Endodermal cell (in vitro differentiated cells): ENCODE measurements around the gene UBXN10. TPM values are rescaled to one million over a fixed set of nuclear protein-coding genes. Genes with fewer than 3 reads are reported as not detected.

Experiments used
- DNase-seq: peaks from one replicate; pipeline ENCODE4 v3.0.0-alpha.2; 2017
- H3K27ac ChIP-seq: 2 replicates; pipeline ENCODE4 v1.5.1; 2013; ENCODE audit warnings: mild to moderate bottlenecking, low read depth, low read length, moderate library complexity
- H3K27me3 ChIP-seq: 2 replicates; pipeline ENCODE4 v1.6.1; 2013; ENCODE audit warnings: mild to moderate bottlenecking, low read length, moderate library complexity; ENCODE audit not compliant: insufficient read depth, control insufficient read depth, poor library complexity, severe bottlenecking
- H3K36me3 ChIP-seq: 2 replicates; pipeline ENCODE4 v1.7.0; 2013; ENCODE audit warnings: mild to moderate bottlenecking, low read length, moderate library complexity; ENCODE audit not compliant: control insufficient read depth, insufficient read depth
- H3K4me1 ChIP-seq: one replicate; pipeline ENCODE4 v1.7.0; 2013; ENCODE audit warnings: low read length; ENCODE audit not compliant: control insufficient read depth, insufficient read depth
- H3K4me3 ChIP-seq: 2 replicates; pipeline ENCODE4 v1.5.1; 2013; ENCODE audit warnings: mild to moderate bottlenecking, low read length, moderate library complexity
- H3K9ac ChIP-seq: 2 replicates; pipeline ENCODE4 v1.6.1; 2013; ENCODE audit warnings: mild to moderate bottlenecking, low read length, moderate library complexity; ENCODE audit not compliant: poor library complexity, severe bottlenecking; ENCODE audit errors: extremely low read depth
- H3K9me3 ChIP-seq: 2 replicates; pipeline ENCODE4 v1.6.1; 2013; ENCODE audit warnings: mild to moderate bottlenecking, low read length, moderate library complexity; ENCODE audit not compliant: control insufficient read depth
- H3K27ac Mint-ChIP-seq: 2 replicates; pipeline ENCODE4 v1.8.0; 2020; ENCODE audit warnings: mixed read lengths
- H3K27me3 Mint-ChIP-seq: 2 replicates; pipeline ENCODE4 v1.8.0; 2021; ENCODE audit warnings: mild to moderate bottlenecking, mixed read lengths; ENCODE audit not compliant: insufficient read depth
- H3K36me3 Mint-ChIP-seq: 2 replicates; pipeline ENCODE4 v1.8.0; 2020; ENCODE audit warnings: low read depth, mixed read lengths
- H3K4me1 Mint-ChIP-seq: 2 replicates; pipeline ENCODE4 v1.8.0; 2020; ENCODE audit warnings: mixed read lengths
- H3K4me3 Mint-ChIP-seq: 2 replicates; pipeline ENCODE4 v1.8.0; 2020; ENCODE audit warnings: mild to moderate bottlenecking, moderate library complexity, mixed read lengths
- H3K9me3 Mint-ChIP-seq: 2 replicates; pipeline ENCODE4 v1.8.0; 2020; ENCODE audit warnings: mild to moderate bottlenecking, mixed read lengths
- CTCF ChIP-seq: fragments of 200-600 bp; sonication (generic); conservative IDR thresholded peaks from 2 replicates; pipeline ENCODE4 v1.5.0; 2021; ENCODE audit warnings: antibody characterized with exemption, mild to moderate bottlenecking
- whole genome bisulfite sequencing, 2 experiments: methylation state at CpG; one replicate each; pipeline versions ENCODE4 v1.1.5 to v1.1.7; 2013; ENCODE audit warnings: missing lambda C conversion rate in 2 of 2, mixed read lengths in 1 of 2; ENCODE audit not compliant: insufficient coverage in 1 of 2, insufficient read length in 1 of 2; 5-methylcytosine and 5-hydroxymethylcytosine counted together
- total RNA-seq, 2 donors: library from RNA; stranded (reverse); fragmentation: NEBNext Ultra II Directional in 1 of 2; extraction: Animal tissue kit (Norgen Biotek cat#: 25700) in 1 of 2; gene quantifications; 2 replicates in 1 of 2; 3 replicates in 1 of 2; pipeline ENCODE4 v1.2.1, GENCODE V29; 2021

The UBXN10 gene
- total RNA-seq, 2 donors from 2014 or later, result 1.7 to 2.6 TPM

DNA sequence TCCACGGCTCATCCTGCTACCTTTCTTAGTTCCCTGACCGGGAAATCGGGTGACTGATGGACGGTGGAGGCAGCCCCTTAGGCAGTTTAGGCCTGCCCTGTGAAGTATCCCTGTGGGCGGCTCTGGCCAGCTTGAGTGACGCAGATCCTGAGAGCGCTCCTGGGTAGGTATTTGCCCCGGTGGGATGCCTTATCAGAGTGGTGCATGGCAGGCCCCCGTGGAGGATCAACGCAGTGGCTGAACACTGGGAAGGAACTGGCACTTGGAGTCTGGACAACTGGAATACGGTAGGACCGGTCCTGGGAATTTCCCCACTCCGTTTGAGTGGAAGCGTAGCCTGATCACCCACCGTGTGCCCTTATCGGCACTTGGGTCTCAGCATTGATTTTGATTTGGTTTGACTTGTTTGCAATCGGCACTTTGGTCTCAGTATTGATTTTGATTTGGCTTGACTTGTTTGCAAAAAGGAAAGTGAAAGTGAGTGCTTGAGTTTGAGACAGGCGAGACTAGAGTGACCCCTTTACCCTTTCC lies 31.5 kb upstream of the UBXN10 start:
- WGBS, 2 experiments, result 86 to 92% methylated on average over 14 to 18 of the region's 18 CpGs
- no peak overlapping the region for H3K4me3 Mint-ChIP-seq
- H3K27ac ChIP-seq, result no peak overlapping the region

DNA sequence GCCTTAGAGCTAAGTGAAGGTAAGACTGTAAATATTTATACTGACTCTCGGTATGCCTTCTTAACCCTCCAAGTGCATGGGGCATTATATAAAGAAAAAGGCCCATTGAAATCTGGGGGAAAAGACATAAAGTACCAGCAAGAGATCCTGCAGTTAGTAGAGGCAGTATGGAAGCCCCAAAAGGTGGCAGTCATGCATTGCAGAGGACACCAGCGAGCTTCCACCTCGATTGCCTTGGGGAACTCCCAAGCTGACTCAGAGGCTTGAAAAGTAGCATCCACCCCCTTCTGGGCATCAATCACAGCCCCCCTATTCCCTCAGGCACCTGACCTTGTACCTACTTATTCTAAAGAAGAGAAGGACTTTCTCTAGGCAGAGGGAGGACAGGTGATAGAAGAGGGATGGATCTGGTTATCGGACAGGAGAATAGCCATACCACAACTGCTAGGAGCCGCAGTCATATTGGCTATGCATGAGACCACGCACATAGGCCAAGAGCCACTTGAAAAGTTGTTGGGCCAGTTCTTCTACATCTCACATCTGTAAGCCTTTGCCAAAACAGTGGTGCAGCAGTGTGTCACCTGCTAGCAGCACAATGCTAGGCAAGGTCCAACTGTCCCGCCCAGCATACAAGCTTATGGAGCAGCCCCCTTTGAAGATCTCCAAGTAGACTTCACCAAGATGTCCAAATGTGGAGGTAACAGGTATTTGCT lies 27.4 kb upstream of the UBXN10 start:
- H3K4me1 ChIP-seq, result no peaks in the 10 kb centered on the region
- DNase-seq, result no peak
- peaks cover 17% of the 10 kb centered on the region for H3K9me3 ChIP-seq
- Mint-ChIP-seq H3K27ac (no peak overlapping the region), H3K36me3 (no peaks in the 10 kb centered on the region), H3K9me3 (peaks cover 54% of the 10 kb centered on the region), H3K4me1 (no peaks in the 10 kb centered on the region), H3K4me3 (no peak overlapping the region), H3K27me3 (peaks cover 22% of the 10 kb centered on the region)
- H3K4me3 ChIP-seq, result no peak overlapping the region
- H3K27me3 ChIP-seq, result no peaks in the 10 kb centered on the region
- no peak for TF ChIP-seq CTCF
- 89 to 92% methylated on average over 4 to 7 of the region's 7 CpGs for WGBS, 2 experiments
- H3K36me3 ChIP-seq, result no peaks in the 10 kb centered on the region
- H3K27ac ChIP-seq, result no peak overlapping the region
- no peak overlapping the region for H3K9ac ChIP-seq

More for the DNA sequence above, 31.5 kb upstream of the UBXN10 start:
- Histone ChIP-seq H3K36me3 (no peaks in the 10 kb centered on the region), H3K4me3 (no peak overlapping the region), H3K4me1 (no peaks in the 10 kb centered on the region), H3K27me3 (no peaks in the 10 kb centered on the region), H3K9me3 (peaks cover 2% of the 10 kb centered on the region), H3K9ac (no peak overlapping the region)
- peaks cover 14% of the 10 kb centered on the region for H3K9me3 Mint-ChIP-seq
- H3K27ac Mint-ChIP-seq, result no peak overlapping the region
- H3K4me1 Mint-ChIP-seq, result no peaks in the 10 kb centered on the region
- H3K36me3 Mint-ChIP-seq, result no peaks in the 10 kb centered on the region
- no peak for TF ChIP-seq CTCF
- H3K27me3 Mint-ChIP-seq, result peaks cover 7% of the 10 kb centered on the region
- no peak for DNase-seq

DNA sequence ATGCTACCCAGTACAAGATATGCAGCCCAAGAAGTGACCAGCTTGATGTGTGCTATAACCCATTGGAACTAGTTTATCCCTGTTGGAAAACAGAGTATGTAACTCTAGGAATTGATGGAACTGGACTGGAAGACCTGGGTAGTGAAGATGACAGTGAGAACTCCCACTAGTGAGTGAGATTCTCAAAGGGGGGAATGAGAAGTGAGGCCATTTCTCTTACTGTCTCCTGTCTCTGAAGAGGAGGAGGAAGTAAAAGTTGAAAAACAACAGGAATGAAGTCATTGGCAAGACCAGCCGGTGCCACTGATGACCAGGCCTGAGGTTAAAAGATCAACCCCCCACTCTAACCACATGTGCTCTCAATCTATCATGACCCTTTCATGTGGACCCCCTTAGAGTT lies 25.9 kb upstream of the UBXN10 start:
- no peak overlapping the region for H3K27ac ChIP-seq
- H3K36me3 ChIP-seq, result no peaks in the 10 kb centered on the region
- Mint-ChIP-seq H3K27ac (no peak overlapping the region), H3K27me3 (peaks cover 24% of the 10 kb centered on the region), H3K36me3 (no peaks in the 10 kb centered on the region), H3K4me1 (no peaks in the 10 kb centered on the region), H3K4me3 (no peak overlapping the region), H3K9me3 (peaks cover 64% of the 10 kb centered on the region)
- no peak for DNase-seq
- no peak overlapping the region for H3K4me3 ChIP-seq
- TF ChIP-seq CTCF, result no peak
- H3K9me3 ChIP-seq, result peaks cover 17% of the 10 kb centered on the region
- no peaks in the 10 kb centered on the region for H3K4me1 ChIP-seq
- H3K27me3 ChIP-seq, result no peaks in the 10 kb centered on the region
- 78% methylated on average over 1 of the region's 1 CpG; no CpG with 5 or more reads in 1 of the 2 experiments for WGBS, 2 experiments
- H3K9ac ChIP-seq, result no peak overlapping the region
